Stimulated activated naive CD4-positive, alpha-beta T cell treated with Interleukin-2 at 50 U/mL for 16 hours (primary cell): Measurements from ENCODE around the gene PTRH2.
"Not testable (repeated sequence)": the region's sequence is repeated elsewhere in the genome, so short reads cannot be mapped to it uniquely, and the experiment has no call there.

ENCODE experiments used
- DNase-seq: peaks from one replicate; lab custom pipeline; 2025; lab: John Stamatoyannopoulos, UW

Gene PTRH2

DNA sequence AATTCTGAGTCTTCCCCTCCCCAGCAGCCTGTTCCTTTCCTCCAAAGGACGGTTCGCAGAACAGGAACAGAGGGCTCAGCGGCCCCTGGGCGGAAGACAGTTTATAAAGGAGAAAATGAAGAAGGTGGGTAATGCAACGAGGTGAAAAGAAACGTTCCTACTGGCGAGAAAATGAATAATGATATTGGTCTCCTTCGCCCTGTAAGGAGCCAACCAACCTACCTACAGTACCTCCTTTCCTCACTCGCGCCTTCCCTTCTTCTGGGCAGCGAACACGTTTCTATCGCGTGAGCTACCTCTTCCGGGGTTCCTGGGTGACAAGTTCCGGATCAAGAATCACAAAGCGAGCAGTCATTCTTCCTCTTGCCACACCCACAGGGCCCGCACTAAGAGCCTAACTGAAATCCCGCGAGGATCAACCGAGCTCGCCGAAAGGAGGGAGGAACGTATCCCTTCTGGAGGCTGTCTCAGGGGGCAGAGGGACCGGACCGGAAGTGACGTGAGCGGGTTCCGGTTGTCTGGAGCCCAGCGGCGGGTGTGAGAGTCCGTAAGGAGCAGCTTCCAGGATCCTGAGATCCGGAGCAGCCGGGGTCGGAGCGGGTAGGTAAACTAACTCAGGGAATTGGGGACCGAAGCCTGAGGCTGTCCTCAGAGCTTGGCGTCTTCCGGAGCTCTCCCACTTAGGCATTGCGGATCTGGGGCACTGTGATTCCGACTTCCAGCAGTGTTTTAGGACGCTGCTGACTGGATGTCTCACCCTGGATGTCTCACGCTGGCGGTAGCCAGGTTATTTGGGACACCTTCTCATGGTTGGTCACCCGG, at the start of gene PTRH2, which contains the start of gene VMP1:
PTRH2 (minus strand) TSS at position 282 of the 822 bp plus-strand sequence. CDS start 9,452 bp downstream, outside the sequence.
VMP1 (plus strand) TSS at position 506 of the 822 bp plus-strand sequence. CDS start 23,793 bp downstream, outside the sequence.
- peak; percentile 96 for DNase-seq

- no peak for DNase-seq
Measured at GRCh38 chr17:59756236-59756818, 49.1 kb upstream of the PTRH2 start.

GRCh38 chr17:59755069-59755468, 47.8 kb upstream of the PTRH2 start:
- not testable (repeated sequence) for DNase-seq

GRCh38 chr17:59754552-59754951, 47.3 kb upstream of the PTRH2 start:
- peak; percentile 7 for DNase-seq

- no peak for DNase-seq
Measured at GRCh38 chr17:59753522-59754467, 46.6 kb upstream of the PTRH2 start.

GRCh38 chr17:59752922-59753321, 45.7 kb upstream of the PTRH2 start:
- DNase-seq: no peak

- no peak for DNase-seq
Measured at GRCh38 chr17:59752446-59752845, 45.2 kb upstream of the PTRH2 start.

GRCh38 chr17:59751955-59752413, 44.8 kb upstream of the PTRH2 start:
- peak; percentile 31 for DNase-seq

GRCh38 chr17:59748591-59748990, 41.4 kb upstream of the PTRH2 start:
- no peak for DNase-seq

DNA sequence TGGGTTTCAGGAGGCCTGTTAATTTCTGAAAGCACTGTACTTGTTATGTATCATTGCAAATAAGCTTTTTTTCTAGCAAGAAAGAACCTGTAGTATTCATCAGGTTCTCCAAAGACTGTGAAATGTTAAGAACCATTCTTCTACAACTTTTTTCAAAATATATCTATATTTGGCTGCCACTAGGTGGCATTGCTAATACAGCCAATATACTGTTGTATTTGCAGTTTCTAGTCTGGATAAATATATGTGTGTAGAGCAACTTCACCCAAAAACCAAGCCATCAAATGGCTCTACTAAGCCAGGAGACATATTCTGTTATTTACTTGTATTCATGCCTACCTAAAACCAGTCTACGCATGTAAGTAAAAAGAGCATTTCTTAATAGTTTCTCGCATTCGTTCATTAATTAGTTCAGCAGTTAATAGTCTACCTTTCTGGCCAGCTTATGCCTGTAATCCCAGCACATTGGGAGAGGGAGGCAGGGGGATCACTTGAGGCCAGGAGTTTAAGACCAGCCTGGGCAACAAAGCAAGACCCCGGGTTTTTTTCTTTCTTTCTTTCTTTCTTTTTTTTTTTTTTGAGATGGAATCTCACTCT, 39.7 kb upstream of the PTRH2 start:
- no peak for DNase-seq

DNA sequence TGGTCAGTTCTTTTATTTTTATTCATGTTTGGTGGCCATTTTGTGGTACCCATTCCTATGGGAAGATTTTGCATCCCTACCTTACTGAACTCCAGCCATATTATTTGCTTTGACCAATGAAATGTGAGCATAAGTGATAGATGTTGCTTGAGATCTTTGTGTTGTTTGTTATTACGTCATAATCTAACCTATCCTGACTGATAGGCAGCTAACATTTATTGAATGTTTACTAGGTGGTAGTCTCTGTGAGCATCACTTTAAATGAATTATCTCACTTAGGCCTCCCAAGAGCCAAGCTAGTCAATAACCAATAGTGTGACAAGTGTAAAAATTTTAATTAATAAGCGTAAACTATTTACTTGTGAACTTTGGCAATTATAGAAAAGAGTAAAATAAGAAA, 37.8 kb upstream of the PTRH2 start:
- DNase-seq: no peak

DNA sequence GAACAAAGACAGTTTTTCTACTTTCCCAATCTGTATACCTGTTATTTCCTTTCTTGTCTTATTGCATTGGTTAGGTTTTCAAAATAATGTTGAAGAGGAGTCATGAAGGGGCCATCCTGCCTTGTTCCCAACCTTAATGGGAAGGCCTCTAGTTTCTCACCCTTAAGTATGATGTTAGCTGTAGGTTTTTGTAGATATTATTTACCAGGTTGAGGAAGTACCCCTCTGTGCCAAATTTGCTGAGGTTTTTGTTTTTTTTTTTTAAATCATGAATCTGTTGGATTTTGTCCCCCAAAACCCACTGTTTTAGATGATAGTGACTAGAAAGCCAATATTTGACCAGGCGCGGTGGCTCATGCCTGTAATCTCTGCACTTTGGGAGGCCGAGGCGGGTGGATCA, 36.6 kb upstream of the PTRH2 start:
- DNase-seq: no peak

GRCh38 chr17:59737324-59737723, 30.1 kb upstream of the PTRH2 start:
- DNase-seq: no peak

DNA sequence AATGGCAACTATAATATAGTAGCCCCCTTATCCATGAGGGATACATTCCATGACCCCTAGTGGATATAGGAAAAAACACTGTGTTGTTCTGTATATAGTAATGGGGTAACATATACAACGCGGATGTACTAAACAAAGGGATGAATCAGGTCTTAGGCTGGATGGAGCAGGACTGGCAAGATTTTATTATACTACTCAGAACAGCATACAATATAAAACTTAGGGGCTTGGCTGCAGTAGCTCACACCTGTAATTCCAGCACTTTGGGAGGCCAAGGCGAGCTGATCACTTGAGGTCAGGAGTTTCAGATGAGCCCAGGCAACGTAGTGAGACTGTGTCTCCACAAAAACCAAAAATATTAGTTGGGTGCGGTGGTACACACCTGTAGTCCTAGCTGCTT, 27.0 kb upstream of the PTRH2 start:
- DNase-seq: no peak

- DNase-seq: no peak
Measured at GRCh38 chr17:59733697-59734096, 26.5 kb upstream of the PTRH2 start.

DNA sequence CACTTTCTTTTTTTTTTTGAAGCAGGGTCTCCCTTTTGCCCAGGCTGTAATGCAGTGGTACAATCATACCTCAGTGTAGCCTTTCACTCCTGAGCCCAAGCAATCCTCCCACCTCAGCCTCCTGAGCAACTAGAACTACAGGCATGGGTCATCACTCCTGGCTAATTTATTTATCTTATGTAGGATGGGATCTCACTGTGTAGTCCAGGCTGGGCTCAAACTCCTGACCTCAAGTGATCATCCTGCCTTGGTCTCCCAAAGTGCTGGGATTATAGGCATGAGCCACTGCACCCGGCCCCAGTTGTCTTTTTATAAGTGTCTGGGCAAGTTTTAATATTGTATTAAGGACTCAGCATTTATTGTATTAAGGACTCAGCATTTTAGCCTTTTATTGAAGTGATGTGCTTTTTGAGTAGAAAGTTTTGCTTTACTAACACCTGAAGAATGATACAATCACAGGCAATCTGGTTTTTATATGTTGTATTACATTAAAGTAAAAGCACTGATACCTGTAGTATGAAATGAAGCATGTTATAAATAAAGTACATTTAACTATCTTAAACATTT, 23.1 kb upstream of the PTRH2 start:
- DNase-seq: no peak

- no peak for DNase-seq
Measured at GRCh38 chr17:59727817-59728533, 20.7 kb upstream of the PTRH2 start.

GRCh38 chr17:59725691-59726090, 18.5 kb upstream of the PTRH2 start:
- DNase-seq: no peak

DNA sequence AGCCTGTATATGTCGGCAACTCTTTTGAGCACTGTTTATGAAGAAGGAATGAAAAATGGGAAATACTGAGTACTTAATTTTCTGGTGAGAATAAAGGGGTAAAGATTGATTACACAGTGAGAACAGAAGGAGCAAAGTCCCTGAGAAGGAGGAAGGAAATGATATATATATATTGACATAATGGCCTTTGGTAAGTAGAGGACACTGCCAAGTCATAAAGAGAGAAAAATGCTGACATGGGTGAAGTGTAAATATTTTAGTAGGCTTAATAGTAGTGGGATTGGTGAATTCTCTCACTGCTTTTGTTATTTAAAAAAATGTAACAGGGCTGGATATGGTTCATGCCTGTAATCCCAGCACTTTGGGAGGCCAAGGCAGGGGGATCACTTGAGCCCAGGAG, 16.4 kb upstream of the PTRH2 start:
- no peak for DNase-seq

GRCh38 chr17:59723041-59723440, 15.8 kb upstream of the PTRH2 start:
- DNase-seq: no peak

DNA sequence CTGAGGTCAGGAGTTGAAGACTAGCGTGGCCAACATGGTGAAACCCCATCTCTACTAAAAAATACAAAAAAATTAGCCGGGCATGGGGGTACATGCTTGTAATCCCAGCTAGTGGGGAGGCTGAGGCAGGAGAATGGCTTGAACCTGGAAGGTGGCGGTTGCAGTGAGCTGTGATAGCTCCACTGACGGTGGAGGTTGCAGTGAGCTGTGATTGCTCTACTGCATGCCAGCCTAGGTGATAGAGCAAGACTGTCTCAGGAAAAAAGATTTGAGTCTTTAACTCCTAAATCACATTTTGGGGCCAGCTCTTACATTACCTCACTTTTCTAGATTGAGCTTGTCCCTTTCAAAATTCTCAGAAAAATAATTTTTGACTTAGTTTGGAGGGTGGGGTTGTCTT, 15.4 kb upstream of the PTRH2 start:
- DNase-seq: no peak
